ENCODE measurements around the gene MBNL1.

Gene MBNL1

DNA sequence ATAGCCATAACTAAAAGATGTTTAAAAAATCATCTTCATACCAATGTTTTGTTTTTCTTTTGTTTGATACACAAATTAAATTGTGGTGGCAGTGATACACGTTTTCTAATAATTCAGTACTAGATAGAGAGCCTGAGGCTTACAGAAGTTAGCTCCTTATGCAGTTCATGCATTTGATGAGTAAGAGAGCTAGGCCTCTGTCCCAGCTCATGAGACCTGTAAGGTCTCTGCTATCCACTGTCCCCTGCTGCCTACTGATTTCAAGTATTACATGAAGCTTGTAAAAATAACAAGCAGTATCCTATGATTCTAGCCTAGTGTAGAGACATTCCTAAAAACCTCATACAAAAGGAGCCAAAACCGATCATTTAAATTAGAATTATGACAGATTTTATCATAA lies 144.5 kb downstream of the MBNL1 start:
- WGBS (ENCODE audit: extremely low coverage, insufficient coverage, insufficient read length) = no CpG with 5 or more reads among the region's 2 CpGs
- H3K18ac ChIP-seq (ENCODE audit: low read length) = no peak overlapping the region

DNA sequence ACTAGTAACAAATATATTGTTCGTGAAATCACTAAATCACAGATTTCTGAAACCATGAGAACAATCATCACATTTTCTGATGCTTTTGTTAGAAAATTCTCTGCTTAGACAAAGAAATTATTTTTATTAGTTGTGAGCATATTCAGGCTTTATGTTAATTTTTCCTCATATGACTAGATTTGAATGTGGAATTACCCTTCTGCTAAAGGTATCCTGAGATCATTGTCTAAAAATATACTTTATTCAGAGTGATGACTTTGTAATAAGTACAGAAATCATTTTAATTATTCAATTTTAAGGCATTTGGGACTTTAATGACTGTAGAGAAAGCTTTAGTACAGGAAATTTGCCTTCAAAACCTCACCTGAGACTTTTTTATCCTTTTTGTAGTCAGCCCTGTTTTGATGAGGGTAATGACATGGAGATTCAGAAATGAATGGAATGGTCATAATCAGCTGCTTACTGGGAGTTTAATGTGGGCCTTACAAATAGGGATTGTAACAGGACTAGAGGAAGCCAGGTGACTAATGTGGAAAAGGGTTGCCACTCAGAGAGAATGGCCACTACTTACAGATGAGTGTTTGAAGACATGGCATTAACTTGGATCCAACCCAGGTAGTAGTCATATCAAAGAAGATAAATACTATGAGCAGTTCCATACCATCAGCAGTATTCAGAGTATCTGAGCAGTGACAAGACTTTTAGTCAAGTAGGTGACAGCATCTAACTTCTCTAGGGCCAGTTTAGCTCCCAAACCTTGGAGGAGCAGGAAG lies 148.3 kb downstream of the MBNL1 start:
- H3K9ac ChIP-seq (ENCODE audit: low read length) = no peak overlapping the region
- H3K79me1 ChIP-seq (ENCODE audit: low read length) = no peaks in the 10 kb centered on the region
- H2AK5ac ChIP-seq (ENCODE audit: low read length) = no peak overlapping the region
- H3K4ac ChIP-seq (ENCODE audit: low read depth, low read length) = no peak overlapping the region
- no peaks in the 10 kb centered on the region for H3K4me1 ChIP-seq (ENCODE audit: control insufficient read depth in 1 of 2, insufficient read depth in 2 of 2, low read length in 2 of 2)
- no peak overlapping the region for H2BK12ac ChIP-seq (ENCODE audit: low read length)
- H3K4me3 ChIP-seq (ENCODE audit: low read depth, low read length) = no peak overlapping the region
- H4K12ac ChIP-seq (ENCODE audit: low read depth, low read length) = no peak overlapping the region
- no peak overlapping the region for H3K4me2 ChIP-seq (ENCODE audit: low read length)
- no peak overlapping the region for H2BK120ac ChIP-seq (ENCODE audit: insufficient read depth, low read length, poor library complexity)
- H3K9me3 ChIP-seq (ENCODE audit: insufficient read depth, low read depth, low read length) = no peaks in the 10 kb centered on the region
- H3K36me3 ChIP-seq (ENCODE audit: control insufficient read depth in 1 of 2, insufficient read depth in 2 of 2, low read length in 2 of 2) = peaks cover 10 to 16% of the 10 kb centered on the region in 2 experiments
- no peak overlapping the region for H3K27ac ChIP-seq (ENCODE audit: low read depth, low read length)
- H3K18ac ChIP-seq (ENCODE audit: low read length) = no peak overlapping the region
- no peaks in the 10 kb centered on the region for H3K79me2 ChIP-seq (ENCODE audit: control insufficient read depth, insufficient read depth, low read length, poor library complexity)
- H3K23ac ChIP-seq (ENCODE audit: low read length) = no peak overlapping the region
- H4K91ac ChIP-seq (ENCODE audit: low read depth, low read length) = no peak overlapping the region
- no peak overlapping the region for H4K8ac ChIP-seq (ENCODE audit: low read depth, low read length)
- no peak overlapping the region for H2BK5ac ChIP-seq (ENCODE audit: low read depth, low read length, poor library complexity)
- H3K27me3 ChIP-seq (ENCODE audit: insufficient read depth, low read length) = no peaks in the 10 kb centered on the region
- no CpG with 5 or more reads among the region's 1 CpG for WGBS (ENCODE audit: extremely low coverage, insufficient coverage, insufficient read length)
- DNase-seq = peak; percentile 15 to 79
- H3K14ac ChIP-seq (ENCODE audit: low read length) = no peak overlapping the region
- no peak overlapping the region for H2AFZ ChIP-seq (ENCODE audit: insufficient read depth, low read length, poor library complexity)

More for the DNA sequence above, 144.5 kb downstream of the MBNL1 start:
- H2BK5ac ChIP-seq (ENCODE audit: low read depth, low read length, poor library complexity) = no peak overlapping the region
- no peaks in the 10 kb centered on the region for H3K79me1 ChIP-seq (ENCODE audit: low read length)
- H3K9ac ChIP-seq (ENCODE audit: low read length) = no peak overlapping the region
- no peak overlapping the region for H2AK5ac ChIP-seq (ENCODE audit: low read length)
- no peaks in the 10 kb centered on the region for H3K79me2 ChIP-seq (ENCODE audit: control insufficient read depth, insufficient read depth, low read length, poor library complexity)
- peaks cover 0 to 2% of the 10 kb centered on the region in 2 experiments for H3K36me3 ChIP-seq (ENCODE audit: control insufficient read depth in 1 of 2, insufficient read depth in 2 of 2, low read length in 2 of 2)
- H3K9me3 ChIP-seq (ENCODE audit: insufficient read depth, low read depth, low read length) = no peaks in the 10 kb centered on the region
- no peak overlapping the region for H3K23ac ChIP-seq (ENCODE audit: low read length)
- no peak overlapping the region for H4K91ac ChIP-seq (ENCODE audit: low read depth, low read length)
- no peak overlapping the region for H2BK120ac ChIP-seq (ENCODE audit: insufficient read depth, low read length, poor library complexity)
- no peak overlapping the region for H2AFZ ChIP-seq (ENCODE audit: insufficient read depth, low read length, poor library complexity)
- no peak for DNase-seq
- no peak overlapping the region for H3K14ac ChIP-seq (ENCODE audit: low read length)
- H4K8ac ChIP-seq (ENCODE audit: low read depth, low read length) = no peak overlapping the region
- no peaks in the 10 kb centered on the region for H3K4me1 ChIP-seq (ENCODE audit: control insufficient read depth in 1 of 2, insufficient read depth in 2 of 2, low read length in 2 of 2)
- H3K27ac ChIP-seq (ENCODE audit: low read depth, low read length) = no peak overlapping the region
- no peak overlapping the region for H4K12ac ChIP-seq (ENCODE audit: low read depth, low read length)
- H2BK12ac ChIP-seq (ENCODE audit: low read length) = no peak overlapping the region
- H3K4me2 ChIP-seq (ENCODE audit: low read length) = no peak overlapping the region
- no peak overlapping the region for H3K4ac ChIP-seq (ENCODE audit: low read depth, low read length)
- no peaks in the 10 kb centered on the region for H3K27me3 ChIP-seq (ENCODE audit: insufficient read depth, low read length)
- no peak overlapping the region for H3K4me3 ChIP-seq (ENCODE audit: low read depth, low read length)

DNA sequence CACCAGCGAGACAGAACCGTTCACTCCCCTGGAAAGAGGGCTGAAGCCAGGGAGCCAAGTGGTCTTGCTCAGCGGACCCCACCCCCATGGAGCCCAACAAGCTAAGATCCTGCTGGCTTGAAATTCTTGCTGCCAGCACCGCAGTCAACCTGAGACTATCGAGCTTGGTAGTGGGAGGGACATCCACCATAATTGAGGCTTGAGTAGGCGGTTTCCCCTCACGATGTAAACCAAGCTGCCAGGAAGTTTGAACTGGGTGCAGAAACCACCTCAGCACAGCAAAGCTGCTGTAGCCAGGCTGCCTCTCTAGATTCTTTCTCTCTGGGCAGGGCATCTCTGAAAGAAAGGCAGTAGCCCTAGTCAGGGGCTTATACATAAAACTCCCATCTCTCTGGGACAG lies 151.0 kb downstream of the MBNL1 start:
- WGBS (ENCODE audit: extremely low coverage, insufficient coverage, insufficient read length) = no CpG with 5 or more reads among the region's 7 CpGs
- H3K4me3 ChIP-seq (ENCODE audit: low read depth, low read length) = no peak overlapping the region
- no peak overlapping the region for H3K4me2 ChIP-seq (ENCODE audit: low read length)
- no peak overlapping the region for H2BK12ac ChIP-seq (ENCODE audit: low read length)
- no peak overlapping the region for H4K12ac ChIP-seq (ENCODE audit: low read depth, low read length)
- H3K79me2 ChIP-seq (ENCODE audit: control insufficient read depth, insufficient read depth, low read length, poor library complexity) = no peaks in the 10 kb centered on the region
- H3K79me1 ChIP-seq (ENCODE audit: low read length) = no peaks in the 10 kb centered on the region
- no peak for DNase-seq
- no peaks in the 10 kb centered on the region for H3K9me3 ChIP-seq (ENCODE audit: insufficient read depth, low read depth, low read length)
- no peak overlapping the region for H3K27ac ChIP-seq (ENCODE audit: low read depth, low read length)
- no peak overlapping the region for H2AFZ ChIP-seq (ENCODE audit: insufficient read depth, low read length, poor library complexity)
- H3K23ac ChIP-seq (ENCODE audit: low read length) = no peak overlapping the region
- no peak overlapping the region for H4K8ac ChIP-seq (ENCODE audit: low read depth, low read length)
- no peaks in the 10 kb centered on the region for H3K27me3 ChIP-seq (ENCODE audit: insufficient read depth, low read length)
- H3K14ac ChIP-seq (ENCODE audit: low read length) = no peak overlapping the region
- H3K18ac ChIP-seq (ENCODE audit: low read length) = no peak overlapping the region
- H2BK5ac ChIP-seq (ENCODE audit: low read depth, low read length, poor library complexity) = no peak overlapping the region
- H3K4me1 ChIP-seq (ENCODE audit: control insufficient read depth in 1 of 2, insufficient read depth in 2 of 2, low read length in 2 of 2) = no peaks in the 10 kb centered on the region
- no peak overlapping the region for H4K91ac ChIP-seq (ENCODE audit: low read depth, low read length)
- peaks cover 10 to 16% of the 10 kb centered on the region in 2 experiments for H3K36me3 ChIP-seq (ENCODE audit: control insufficient read depth in 1 of 2, insufficient read depth in 2 of 2, low read length in 2 of 2)
- H2AK5ac ChIP-seq (ENCODE audit: low read length) = no peak overlapping the region
- H3K9ac ChIP-seq (ENCODE audit: low read length) = no peak overlapping the region
- H3K4ac ChIP-seq (ENCODE audit: low read depth, low read length) = no peak overlapping the region
- no peak overlapping the region for H2BK120ac ChIP-seq (ENCODE audit: insufficient read depth, low read length, poor library complexity)

DNA sequence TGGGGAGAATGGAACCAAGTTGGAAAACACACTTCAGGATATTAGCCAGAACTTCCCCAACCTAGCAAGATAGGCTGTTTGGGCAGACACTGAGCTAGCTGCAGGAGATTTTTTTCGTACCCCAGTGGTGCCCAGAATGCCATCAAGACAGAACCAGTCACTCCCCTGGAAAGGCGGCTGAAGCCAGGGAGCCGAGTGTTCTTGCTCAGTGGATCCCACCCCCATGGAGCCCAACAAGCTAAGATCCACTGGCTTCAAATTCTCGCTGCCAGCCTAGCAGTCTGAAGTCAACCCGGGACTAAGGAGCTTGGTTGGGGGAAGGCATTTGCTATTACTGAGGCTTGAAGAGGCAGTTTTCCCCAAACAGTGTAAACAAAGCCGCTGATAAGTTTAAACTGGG lies 152.4 kb downstream of the MBNL1 start:
- H4K91ac ChIP-seq (ENCODE audit: low read depth, low read length) = no peak overlapping the region

More for the DNA sequence above, 152.4 kb downstream of the MBNL1 start:
- Histone ChIP-seq H2BK120ac (ENCODE audit: insufficient read depth, low read length, poor library complexity) (no peak overlapping the region), H3K4me2 (ENCODE audit: low read length) (no peak overlapping the region), H3K27me3 (ENCODE audit: insufficient read depth, low read length) (no peaks in the 10 kb centered on the region), H3K36me3 (ENCODE audit: control insufficient read depth in 1 of 2, insufficient read depth in 2 of 2, low read length in 2 of 2) (peaks cover 10 to 14% of the 10 kb centered on the region in 2 experiments), H4K8ac (ENCODE audit: low read depth, low read length) (no peak overlapping the region), H3K27ac (ENCODE audit: low read depth, low read length) (no peak overlapping the region), H2BK12ac (ENCODE audit: low read length) (no peak overlapping the region), H3K9me3 (ENCODE audit: insufficient read depth, low read depth, low read length) (no peaks in the 10 kb centered on the region), H2AK5ac (ENCODE audit: low read length) (no peak overlapping the region), H3K79me2 (ENCODE audit: control insufficient read depth, insufficient read depth, low read length, poor library complexity) (no peaks in the 10 kb centered on the region), H3K4me3 (ENCODE audit: low read depth, low read length) (no peak overlapping the region), H3K4me1 (ENCODE audit: control insufficient read depth in 1 of 2, insufficient read depth in 2 of 2, low read length in 2 of 2) (no peaks in the 10 kb centered on the region), H3K9ac (ENCODE audit: low read length) (no peak overlapping the region), H4K12ac (ENCODE audit: low read depth, low read length) (no peak overlapping the region), H3K18ac (ENCODE audit: low read length) (no peak overlapping the region), H3K4ac (ENCODE audit: low read depth, low read length) (no peak overlapping the region), H3K23ac (ENCODE audit: low read length) (no peak overlapping the region), H2BK5ac (ENCODE audit: low read depth, low read length, poor library complexity) (no peak overlapping the region), H3K79me1 (ENCODE audit: low read length) (no peaks in the 10 kb centered on the region), H2AFZ (ENCODE audit: insufficient read depth, low read length, poor library complexity) (no peak overlapping the region), H3K14ac (ENCODE audit: low read length) (no peak overlapping the region)
- WGBS (ENCODE audit: extremely low coverage, insufficient coverage, insufficient read length) = no CpG with 5 or more reads among the region's 6 CpGs
- no peak for DNase-seq

Data from trophoblast cell (in vitro differentiated cells and primary cell).